Neural progenitor cell (in vitro differentiated cells): ENCODE data around the gene RARRES1.

Experiments
- EZH2 ChIP-seq: fragments of 200-600 bp; sonication (generic); IDR thresholded peaks from 2 replicates; pipeline ENCODE4 v1.6.1; 2017; ENCODE audit warnings: antibody characterized with exemption, mild to moderate bottlenecking, moderate library complexity
- TF ChIP-seq, protein P1 (sequence below): fragments of 200-600 bp; sonication (generic); IDR thresholded peaks from 2 replicates; pipeline ENCODE4 v1.5.1; 2017; ENCODE audit warnings: antibody characterized with exemption, mild to moderate bottlenecking

DNA sequence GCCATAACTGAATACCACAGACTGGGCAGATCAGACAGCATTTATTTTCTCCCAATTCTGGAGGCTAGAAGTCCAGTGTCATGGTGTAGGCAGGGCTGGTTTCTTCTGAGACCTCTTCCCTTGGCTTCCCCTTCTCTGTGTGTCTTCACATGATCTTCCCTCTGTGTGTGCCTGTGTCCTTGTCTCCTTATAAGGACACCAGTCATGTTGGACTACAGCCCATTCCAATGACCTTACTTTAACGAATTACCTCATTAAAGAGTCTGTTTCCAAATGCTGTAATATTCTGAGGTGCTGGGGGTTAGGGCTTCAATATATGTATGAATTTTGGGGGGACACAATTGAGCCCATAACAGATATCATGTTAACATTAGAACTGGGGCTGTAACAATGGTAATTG lies 13.3 kb upstream of the RARRES1 start:
- TF ChIP-seq, protein P1, sequence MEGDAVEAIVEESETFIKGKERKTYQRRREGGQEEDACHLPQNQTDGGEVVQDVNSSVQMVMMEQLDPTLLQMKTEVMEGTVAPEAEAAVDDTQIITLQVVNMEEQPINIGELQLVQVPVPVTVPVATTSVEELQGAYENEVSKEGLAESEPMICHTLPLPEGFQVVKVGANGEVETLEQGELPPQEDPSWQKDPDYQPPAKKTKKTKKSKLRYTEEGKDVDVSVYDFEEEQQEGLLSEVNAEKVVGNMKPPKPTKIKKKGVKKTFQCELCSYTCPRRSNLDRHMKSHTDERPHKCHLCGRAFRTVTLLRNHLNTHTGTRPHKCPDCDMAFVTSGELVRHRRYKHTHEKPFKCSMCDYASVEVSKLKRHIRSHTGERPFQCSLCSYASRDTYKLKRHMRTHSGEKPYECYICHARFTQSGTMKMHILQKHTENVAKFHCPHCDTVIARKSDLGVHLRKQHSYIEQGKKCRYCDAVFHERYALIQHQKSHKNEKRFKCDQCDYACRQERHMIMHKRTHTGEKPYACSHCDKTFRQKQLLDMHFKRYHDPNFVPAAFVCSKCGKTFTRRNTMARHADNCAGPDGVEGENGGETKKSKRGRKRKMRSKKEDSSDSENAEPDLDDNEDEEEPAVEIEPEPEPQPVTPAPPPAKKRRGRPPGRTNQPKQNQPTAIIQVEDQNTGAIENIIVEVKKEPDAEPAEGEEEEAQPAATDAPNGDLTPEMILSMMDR, result no peak
- TF ChIP-seq EZH2, result no peak
